Suprapubic skin (tissue), 4 donors: ENCODE results near the gene MYO1E. TPM values are rescaled to one million over a fixed set of nuclear protein-coding genes. Genes with fewer than 3 reads are reported as not detected.

Source experiments
- DNase-seq, 2 donors: peaks; one replicate each; pipeline ENCODE4 v3.0.0-alpha.2; 2019; ENCODE audit warnings: low spot score in 2 of 2
- H3K27ac ChIP-seq: fragments of 200-600 bp; sonication (generic); one replicate; pipeline ENCODE4 v1.5.1; 2019
- H3K27me3 ChIP-seq: fragments of 200-600 bp; sonication (generic); one replicate; pipeline ENCODE4 v1.5.1; 2019
- H3K36me3 ChIP-seq: fragments of 200-600 bp; sonication (generic); one replicate; pipeline ENCODE4 v1.5.1; 2019
- H3K4me1 ChIP-seq: fragments of 200-600 bp; sonication (generic); one replicate; pipeline ENCODE4 v1.5.1; 2019
- H3K4me3 ChIP-seq: fragments of 200-600 bp; sonication (generic); one replicate; pipeline ENCODE4 v1.5.1; 2019; ENCODE audit warnings: mild to moderate bottlenecking
- H3K9me3 ChIP-seq: fragments of 200-600 bp; sonication (generic); one replicate; pipeline ENCODE4 v1.5.1; 2019
- EP300 ChIP-seq: sonication (generic); formaldehyde crosslinking; IDR thresholded peaks from one replicate; pipeline ENCODE4 v1.6.1; 2017; ENCODE audit warnings: antibody characterized with exemption
- POLR2A ChIP-seq, 2 donors: fragments of 450-650 bp; IDR thresholded peaks; one replicate each; pipeline ENCODE4 v1.6.1; 2017; ENCODE audit warnings: antibody characterized with exemption in 2 of 2, mild to moderate bottlenecking in 2 of 2, moderate library complexity in 2 of 2
- POLR2AphosphoS5 ChIP-seq, 3 donors: sonication (generic); formaldehyde crosslinking; IDR thresholded peaks; one replicate each; pipeline ENCODE4 v1.6.1; 2017; ENCODE audit warnings: antibody characterized with exemption in 3 of 3
- WGBS: methylation state at CpG from one replicate; pipeline ENCODE4 v1.1.5; 2018; 5-methylcytosine and 5-hydroxymethylcytosine counted together
- total RNA-seq, 4 donors: library from RNA; depleted of rRNA; stranded (reverse); fragments of >200 nt; gene quantifications; one replicate each; pipeline ENCODE4 v1.1.0, GENCODE V29; 2016
- TF ChIP-seq, protein P1 (sequence below), 2 donors: fragments of 200-600 bp in 1 of 2; fragments of 450-650 bp in 1 of 2; sonication (generic) in 1 of 2; IDR thresholded peaks; one replicate each; pipeline ENCODE4 v1.5.1; 2016 to 2019; ENCODE audit warnings: antibody characterized with exemption in 2 of 2, mild to moderate bottlenecking in 1 of 2, moderate library complexity in 1 of 2

MYO1E gene
- total RNA-seq, 4 donors from 2014 or later, result 79.7 to 171 (median 144) TPM

DNA sequence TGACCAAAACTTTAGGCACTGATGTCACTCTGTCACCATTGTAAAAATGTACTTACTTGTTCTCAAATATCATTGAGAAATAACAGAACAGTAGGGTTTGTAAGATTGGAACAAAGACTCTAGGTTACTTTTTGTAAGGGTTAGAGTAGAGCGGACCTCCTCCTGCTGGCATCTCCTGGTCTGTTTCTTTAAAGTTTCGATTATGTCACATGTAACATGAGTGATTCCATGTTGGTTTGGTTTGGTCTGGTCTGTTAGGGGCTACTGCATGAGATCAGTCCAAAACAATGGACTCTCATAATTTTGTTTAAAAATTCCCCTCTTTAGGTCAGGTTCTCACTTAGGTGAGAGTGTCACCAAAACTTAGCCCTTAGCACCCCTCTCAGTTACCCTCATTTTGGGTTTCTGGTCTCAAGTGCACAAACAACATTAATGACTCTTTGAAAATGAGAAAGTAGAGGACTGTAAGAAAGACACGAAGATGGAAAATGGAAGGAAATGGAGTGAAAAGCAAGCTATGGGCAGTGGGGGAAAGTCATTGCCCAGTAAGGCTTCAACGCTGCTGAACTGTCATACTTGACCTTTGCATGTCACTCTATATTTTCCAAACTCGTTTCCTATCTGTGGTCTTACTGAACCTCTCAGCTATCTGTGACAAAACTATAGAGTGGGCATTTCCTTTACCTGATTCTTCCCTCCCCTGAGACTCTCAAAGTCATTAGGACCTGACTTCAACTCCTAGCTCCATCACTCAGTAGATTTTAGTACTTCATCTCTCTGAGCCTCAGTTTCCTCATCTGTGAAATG lies 113.3 kb downstream of the MYO1E start:
- H3K4me3 ChIP-seq, result no peak overlapping the region

DNA sequence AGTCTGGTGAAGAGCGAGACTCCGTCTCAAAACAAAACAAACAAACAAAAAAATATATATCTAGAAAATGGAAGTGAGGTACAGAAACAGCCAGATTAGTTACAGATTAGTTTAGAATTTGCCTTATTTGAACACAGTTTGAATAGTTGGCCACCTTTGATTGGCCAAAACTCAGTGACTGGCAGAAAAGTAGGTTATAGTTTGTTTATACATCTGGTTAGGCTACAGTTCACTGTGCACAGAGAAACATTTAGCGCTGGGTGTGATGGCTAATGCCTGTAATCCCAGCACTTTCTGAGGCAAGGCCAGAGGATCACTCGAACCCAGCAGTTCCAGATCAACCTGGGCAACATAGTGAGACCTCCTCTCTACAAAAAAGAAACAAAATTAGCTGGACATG lies 114.4 kb downstream of the MYO1E start:
- H3K36me3 ChIP-seq, result peaks cover 10% of the 10 kb centered on the region
- TF ChIP-seq POLR2AphosphoS5 (IDR thresholded peaks at IDR 0.05) (no peak), EP300 (no peak), POLR2A (IDR thresholded peaks at IDR 0.05) (no peak)
- TF ChIP-seq, protein P1, sequence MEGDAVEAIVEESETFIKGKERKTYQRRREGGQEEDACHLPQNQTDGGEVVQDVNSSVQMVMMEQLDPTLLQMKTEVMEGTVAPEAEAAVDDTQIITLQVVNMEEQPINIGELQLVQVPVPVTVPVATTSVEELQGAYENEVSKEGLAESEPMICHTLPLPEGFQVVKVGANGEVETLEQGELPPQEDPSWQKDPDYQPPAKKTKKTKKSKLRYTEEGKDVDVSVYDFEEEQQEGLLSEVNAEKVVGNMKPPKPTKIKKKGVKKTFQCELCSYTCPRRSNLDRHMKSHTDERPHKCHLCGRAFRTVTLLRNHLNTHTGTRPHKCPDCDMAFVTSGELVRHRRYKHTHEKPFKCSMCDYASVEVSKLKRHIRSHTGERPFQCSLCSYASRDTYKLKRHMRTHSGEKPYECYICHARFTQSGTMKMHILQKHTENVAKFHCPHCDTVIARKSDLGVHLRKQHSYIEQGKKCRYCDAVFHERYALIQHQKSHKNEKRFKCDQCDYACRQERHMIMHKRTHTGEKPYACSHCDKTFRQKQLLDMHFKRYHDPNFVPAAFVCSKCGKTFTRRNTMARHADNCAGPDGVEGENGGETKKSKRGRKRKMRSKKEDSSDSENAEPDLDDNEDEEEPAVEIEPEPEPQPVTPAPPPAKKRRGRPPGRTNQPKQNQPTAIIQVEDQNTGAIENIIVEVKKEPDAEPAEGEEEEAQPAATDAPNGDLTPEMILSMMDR (IDR thresholded peaks at IDR 0.05), result no peak

More for the DNA sequence above, 113.3 kb downstream of the MYO1E start:
- peaks cover 5% of the 10 kb centered on the region for H3K4me1 ChIP-seq
- no peaks in the 10 kb centered on the region for H3K9me3 ChIP-seq
- H3K36me3 ChIP-seq, result peaks cover 10% of the 10 kb centered on the region
- no peak for DNase-seq
- no peak for TF ChIP-seq EP300
- TF ChIP-seq, protein P1 (IDR thresholded peaks at IDR 0.05), result no peak
- TF ChIP-seq POLR2AphosphoS5 (IDR thresholded peaks at IDR 0.05), result no peak
- no peak for TF ChIP-seq POLR2A (IDR thresholded peaks at IDR 0.05)
- 94% methylated on average over 5 of the region's 5 CpGs for WGBS
- no peak overlapping the region for H3K27ac ChIP-seq
- no peaks in the 10 kb centered on the region for H3K27me3 ChIP-seq

DNA sequence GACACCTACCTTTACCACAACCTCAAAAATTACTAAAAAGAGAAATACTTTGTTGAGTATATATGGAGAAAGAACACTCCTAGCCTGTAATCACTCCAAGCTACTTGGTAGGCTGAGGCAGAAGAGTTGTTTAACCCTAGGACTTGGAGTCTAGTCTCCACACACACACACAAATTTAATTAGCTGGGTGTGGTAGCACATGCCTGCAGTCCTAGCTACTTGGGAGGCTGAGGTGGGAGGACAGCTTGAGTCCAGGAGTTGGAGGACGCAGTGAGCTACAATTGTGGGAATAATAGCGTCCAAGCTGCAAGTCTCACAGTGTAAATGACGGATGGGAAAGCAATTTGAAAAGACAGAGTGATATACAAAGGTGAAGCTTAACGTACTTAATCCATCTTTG lies 115.5 kb downstream of the MYO1E start:
- Histone ChIP-seq H3K27me3 (no peaks in the 10 kb centered on the region), H3K9me3 (no peaks in the 10 kb centered on the region), H3K36me3 (peaks cover 10% of the 10 kb centered on the region), H3K27ac (peak overlapping the region; percentile 29), H3K4me3 (no peak overlapping the region), H3K4me1 (peaks cover 5% of the 10 kb centered on the region)
- TF ChIP-seq POLR2AphosphoS5 (IDR thresholded peaks at IDR 0.05) (no peak), POLR2A (IDR thresholded peaks at IDR 0.05) (no peak), EP300 (no peak)
- TF ChIP-seq, protein P1 (IDR thresholded peaks at IDR 0.05), result no peak
- no peak for DNase-seq
- WGBS, result 72% methylated on average over 4 of the region's 4 CpGs

More for the DNA sequence above, 114.4 kb downstream of the MYO1E start:
- H3K9me3 ChIP-seq, result no peaks in the 10 kb centered on the region
- peaks cover 5% of the 10 kb centered on the region for H3K4me1 ChIP-seq
- DNase-seq, result no peak
- 69% methylated on average over 4 of the region's 4 CpGs for WGBS
- no peak overlapping the region for H3K27ac ChIP-seq
- H3K4me3 ChIP-seq, result no peak overlapping the region
- H3K27me3 ChIP-seq, result no peaks in the 10 kb centered on the region

DNA sequence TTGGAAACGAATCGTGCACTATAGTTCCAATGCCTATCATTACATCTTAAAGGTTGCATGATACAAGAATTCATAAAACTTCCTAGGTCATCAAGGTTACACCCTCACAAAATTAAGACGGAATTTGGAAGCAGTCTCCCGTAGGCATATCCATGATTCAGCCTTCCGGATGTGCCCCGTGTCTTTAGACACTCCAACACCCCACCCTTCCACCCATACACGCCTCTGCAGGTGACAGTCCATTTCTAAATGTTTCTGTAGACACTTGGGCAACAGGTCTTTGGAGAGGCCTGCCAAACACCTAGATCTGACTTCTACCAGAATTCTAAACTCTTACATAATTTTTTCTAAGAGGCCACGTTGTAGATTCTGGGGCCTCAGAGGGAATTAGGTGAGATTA lies 116.2 kb downstream of the MYO1E start:
- Histone ChIP-seq H3K4me1 (peaks cover 5% of the 10 kb centered on the region), H3K36me3 (peaks cover 10% of the 10 kb centered on the region), H3K9me3 (no peaks in the 10 kb centered on the region), H3K27me3 (no peaks in the 10 kb centered on the region), H3K27ac (peak overlapping the region; percentile 29), H3K4me3 (no peak overlapping the region)
- DNase-seq, result no peak
- TF ChIP-seq EP300 (no peak), POLR2A (IDR thresholded peaks at IDR 0.05) (no peak), POLR2AphosphoS5 (IDR thresholded peaks at IDR 0.05) (no peak)
- TF ChIP-seq, protein P1 (IDR thresholded peaks at IDR 0.05), result no peak
- 50% methylated on average over 8 of the region's 8 CpGs for WGBS

DNA sequence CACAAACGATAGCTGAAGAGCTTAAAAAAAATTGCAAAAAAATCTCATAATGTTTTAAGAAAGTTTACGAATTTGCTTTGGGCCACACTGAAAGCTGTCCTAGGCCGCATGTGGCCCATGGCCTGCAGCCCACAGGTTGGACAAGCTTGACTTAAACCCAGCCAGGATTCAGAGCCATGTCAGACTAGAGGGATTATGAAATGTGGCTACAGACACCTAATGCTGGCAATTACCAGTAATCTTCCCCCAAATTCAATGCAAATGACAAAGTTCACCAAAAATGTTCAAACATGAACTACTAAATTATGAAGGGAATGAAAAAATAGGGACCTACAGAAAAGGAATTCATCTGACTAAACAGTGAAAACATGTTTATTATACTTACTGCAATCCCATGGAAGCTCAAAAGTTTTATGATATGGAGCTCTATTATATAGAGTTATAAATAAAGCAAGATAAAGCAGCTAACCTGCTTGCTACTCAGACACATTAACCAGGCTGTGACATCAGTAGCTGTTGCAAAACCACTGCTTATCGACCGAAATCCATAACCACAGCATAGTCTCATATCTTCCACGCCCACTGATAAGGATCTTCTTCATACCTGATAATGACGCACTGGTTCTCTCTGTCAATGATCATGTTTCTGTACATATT lies 116.9 kb downstream of the MYO1E start:
- H3K4me3 ChIP-seq, result no peak overlapping the region
- no peak for TF ChIP-seq POLR2AphosphoS5 (IDR thresholded peaks at IDR 0.05)
- no peak for TF ChIP-seq POLR2A (IDR thresholded peaks at IDR 0.05)
- TF ChIP-seq, protein P1 (IDR thresholded peaks at IDR 0.05), result no peak
- TF ChIP-seq EP300, result no peak
- DNase-seq, result no peak
- 71% methylated on average over 7 of the region's 7 CpGs for WGBS
- peaks cover 5% of the 10 kb centered on the region for H3K4me1 ChIP-seq
- H3K27ac ChIP-seq, result no peak overlapping the region
- peaks cover 10% of the 10 kb centered on the region for H3K36me3 ChIP-seq
- H3K9me3 ChIP-seq, result no peaks in the 10 kb centered on the region
- no peaks in the 10 kb centered on the region for H3K27me3 ChIP-seq
